ES-I3 (cell line): ENCODE results near the gene GTSF1L.

Experiments
- H3K36me3 ChIP-seq: 2 replicates; pipeline ENCODE4 v1.6.1; 2013; ENCODE audit warnings: mild to moderate bottlenecking, low read length, control low read depth, moderate library complexity; ENCODE audit not compliant: insufficient read depth
- H3K4me1 ChIP-seq: 2 replicates; pipeline ENCODE4 v1.6.1; 2013; ENCODE audit warnings: mild to moderate bottlenecking, control low read depth, low read length; ENCODE audit not compliant: insufficient read depth
- H3K9ac ChIP-seq: 2 replicates; pipeline ENCODE4 v1.6.1; 2013; ENCODE audit warnings: low read depth, mild to moderate bottlenecking, low read length, moderate library complexity
- H3K9me3 ChIP-seq: 2 replicates; pipeline ENCODE4 v1.6.1; 2013; ENCODE audit warnings: mild to moderate bottlenecking, low read length, moderate library complexity; ENCODE audit not compliant: control insufficient read depth, insufficient read depth

Gene GTSF1L

DNA sequence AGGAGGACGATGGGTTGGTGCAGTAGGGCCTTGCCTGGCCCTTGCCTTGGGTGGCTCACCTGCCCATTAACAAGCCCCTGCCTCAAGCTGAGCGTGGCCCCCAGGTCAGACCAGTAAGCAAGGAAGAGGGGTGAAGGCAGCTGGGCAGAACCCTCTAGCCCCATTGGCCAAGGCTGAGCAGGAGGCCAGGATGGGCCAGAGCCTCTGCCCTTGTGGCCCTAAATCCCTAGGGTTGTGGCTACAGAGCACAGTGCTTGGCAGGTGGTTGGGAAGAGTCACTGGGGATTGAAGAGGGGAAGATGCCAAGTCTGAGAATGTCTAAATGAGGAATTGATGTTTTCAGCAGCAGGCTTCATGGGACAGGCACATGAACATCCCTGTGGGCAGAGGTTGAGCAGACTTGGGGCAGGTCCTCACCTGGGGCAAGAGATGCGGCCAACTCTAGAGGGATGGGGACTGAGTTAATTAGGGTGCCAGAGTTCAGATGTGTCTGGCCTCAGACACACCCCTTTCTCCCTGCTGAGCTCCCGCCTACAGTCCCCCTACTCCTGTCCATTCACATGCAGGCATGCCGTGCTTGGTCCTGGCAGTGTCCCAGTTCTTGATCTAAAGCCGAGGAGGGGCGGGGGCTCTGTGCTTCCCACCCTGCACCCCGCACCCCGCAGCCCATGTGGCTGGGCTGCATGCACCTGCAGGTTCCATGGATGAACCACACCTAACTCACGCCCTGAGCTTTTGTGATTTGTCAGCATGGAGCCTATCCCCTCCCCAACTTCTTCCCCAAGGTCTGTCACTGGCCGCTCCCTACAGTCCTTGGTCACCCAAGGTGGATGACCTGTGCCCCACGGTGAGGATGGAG is 9.8 kb downstream of the GTSF1L start:
- Histone ChIP-seq H3K9me3 (no peaks in the 10 kb centered on the region), H3K4me1 (peaks cover 10% of the 10 kb centered on the region; the same call in 1 of the 2 replicates), H3K9ac (no peak overlapping the region), H3K36me3 (0 out of 2 replicates have a peak, but pooled peaks cover 5% of the 10 kb centered on the region)

DNA sequence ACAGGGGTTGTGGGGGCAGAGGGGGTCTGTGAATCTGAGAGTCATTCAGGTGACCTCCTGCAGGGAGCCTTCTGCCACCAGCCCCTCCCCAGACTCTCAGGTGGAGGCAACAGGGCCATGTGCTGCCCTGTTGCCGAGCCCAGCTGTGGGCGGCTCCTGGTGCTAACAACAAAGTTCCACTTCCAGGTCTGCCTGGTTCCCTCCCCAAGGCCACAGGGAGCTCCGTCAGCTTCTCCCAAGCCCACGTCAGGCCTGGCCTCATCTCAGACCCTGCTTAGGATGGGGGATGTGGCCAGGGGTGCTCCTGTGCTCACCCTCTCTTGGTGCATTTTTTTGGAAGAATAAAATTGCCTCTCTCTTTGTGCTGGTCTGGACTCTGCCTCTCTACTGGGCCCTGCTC is 10.7 kb downstream of the GTSF1L start:
- H3K9me3 ChIP-seq: no peaks in the 10 kb centered on the region
- no peak overlapping the region for H3K9ac ChIP-seq
- 0 out of 2 replicates have a peak, but pooled peaks cover 5% of the 10 kb centered on the region for H3K36me3 ChIP-seq
- peaks cover 4% of the 10 kb centered on the region; the same call in 1 of the 2 replicates for H3K4me1 ChIP-seq

GRCh38 chr20:43715511-43715910 is 11.3 kb downstream of the GTSF1L start:
- H3K9me3 ChIP-seq: no peaks in the 10 kb centered on the region
- H3K36me3 ChIP-seq: peaks cover 5% of the 10 kb centered on the region; the same call in 1 of the 2 replicates
- no peak overlapping the region for H3K9ac ChIP-seq
- H3K4me1 ChIP-seq: no peaks in the 10 kb centered on the region

DNA sequence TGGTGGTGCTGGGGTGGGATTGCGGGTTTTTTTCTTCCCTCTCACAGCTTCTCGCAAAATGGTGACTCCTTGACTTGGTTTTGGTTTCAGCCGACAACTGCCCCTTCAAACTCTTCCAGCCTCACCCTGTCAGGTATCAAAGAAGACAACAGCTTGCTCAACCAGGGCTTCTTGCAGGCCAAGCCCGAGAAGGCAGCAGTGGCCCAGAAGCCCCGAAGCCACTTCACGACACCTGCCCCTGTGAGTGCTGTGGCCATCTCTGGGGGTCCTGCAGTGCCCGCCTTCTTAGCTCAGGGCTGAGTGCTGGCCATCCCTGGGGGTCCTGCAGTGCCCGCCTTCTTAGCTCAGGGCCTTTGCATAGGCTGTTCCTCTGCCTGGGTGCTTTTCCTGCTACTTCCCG is 11.8 kb downstream of the GTSF1L start:
- H3K4me1 ChIP-seq: no peaks in the 10 kb centered on the region

DNA sequence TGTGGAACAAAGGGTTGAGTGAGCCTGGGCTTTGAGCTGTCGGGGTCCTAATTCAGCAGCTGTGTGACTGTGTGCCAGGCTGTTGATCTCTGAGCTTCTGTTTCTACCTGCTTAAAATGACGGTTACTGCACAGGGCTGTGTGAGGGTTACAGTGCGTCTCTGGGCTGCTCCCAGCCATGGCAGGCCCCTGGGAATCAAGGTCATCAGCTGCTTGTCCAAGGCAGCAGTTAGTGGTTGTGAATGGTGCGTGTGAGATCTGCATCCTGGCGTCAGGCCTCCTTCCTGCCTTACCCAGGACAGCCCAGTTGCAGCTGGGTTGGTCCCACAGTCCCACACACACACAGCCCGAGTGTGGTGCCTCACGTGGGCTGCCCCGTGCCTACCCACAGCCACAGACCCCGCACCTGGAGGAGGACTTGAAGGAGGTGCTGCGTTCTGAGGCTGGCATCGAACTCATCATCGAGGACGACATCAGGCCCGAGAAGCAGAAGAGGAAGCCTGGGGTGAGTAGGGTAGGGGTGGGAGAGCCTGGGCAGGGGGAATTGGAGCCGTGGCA is 15.6 kb downstream of the GTSF1L start:
- no peak overlapping the region for H3K9ac ChIP-seq
- no peaks in the 10 kb centered on the region for H3K4me1 ChIP-seq
- H3K9me3 ChIP-seq: no peaks in the 10 kb centered on the region
- H3K36me3 ChIP-seq: peaks cover 23% of the 10 kb centered on the region; the same call in 1 of the 2 replicates

More for the DNA sequence above, 11.8 kb downstream of the GTSF1L start:
- Histone ChIP-seq H3K9ac (no peak overlapping the region), H3K9me3 (no peaks in the 10 kb centered on the region), H3K36me3 (peaks cover 5% of the 10 kb centered on the region; the same call in 1 of the 2 replicates)

GRCh38 chr20:43710370-43711044 is 16.3 kb downstream of the GTSF1L start:
- Histone ChIP-seq H3K9ac (no peak overlapping the region), H3K36me3 (peaks cover 23% of the 10 kb centered on the region; the same call in 1 of the 2 replicates), H3K9me3 (no peaks in the 10 kb centered on the region), H3K4me1 (no peaks in the 10 kb centered on the region)

GRCh38 chr20:43702502-43702901 is 24.3 kb downstream of the GTSF1L start:
- Histone ChIP-seq H3K9me3 (no peaks in the 10 kb centered on the region), H3K4me1 (no peaks in the 10 kb centered on the region), H3K36me3 (peaks cover 13% of the 10 kb centered on the region), H3K9ac (no peak overlapping the region)

- Histone ChIP-seq H3K36me3 (peaks cover 11% of the 10 kb centered on the region), H3K4me1 (no peaks in the 10 kb centered on the region), H3K9me3 (no peaks in the 10 kb centered on the region), H3K9ac (no peak overlapping the region)
Observed at GRCh38 chr20:43700627-43701026, 26.2 kb downstream of the GTSF1L start.

- Histone ChIP-seq H3K9me3 (no peaks in the 10 kb centered on the region), H3K9ac (no peak overlapping the region), H3K36me3 (peaks cover 11% of the 10 kb centered on the region), H3K4me1 (no peaks in the 10 kb centered on the region)
Observed at GRCh38 chr20:43699941-43700565, 26.7 kb downstream of the GTSF1L start.

DNA sequence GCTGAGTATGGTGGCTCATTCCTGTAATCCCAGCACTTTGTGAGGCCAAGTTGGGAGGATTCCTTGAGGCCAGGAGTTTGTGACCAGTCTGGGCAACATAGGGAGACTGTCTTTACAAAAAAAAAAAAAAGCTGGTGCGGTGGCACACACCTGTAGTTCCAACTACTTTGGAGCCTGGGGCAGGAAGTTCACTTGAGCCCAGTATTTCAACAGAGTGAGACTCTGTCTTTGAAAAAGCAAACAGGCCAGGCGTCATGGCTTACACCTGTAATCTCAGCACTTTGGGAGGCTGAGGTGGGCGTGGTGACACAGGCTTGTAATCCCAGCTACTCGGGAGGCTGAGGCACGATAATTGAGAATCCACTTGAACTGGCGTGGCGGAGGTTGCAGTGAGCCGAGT is 31.2 kb downstream of the GTSF1L start:
- Histone ChIP-seq H3K9me3 (no peaks in the 10 kb centered on the region), H3K9ac (no peak overlapping the region), H3K36me3 (peaks cover 12% of the 10 kb centered on the region), H3K4me1 (no peaks in the 10 kb centered on the region)

DNA sequence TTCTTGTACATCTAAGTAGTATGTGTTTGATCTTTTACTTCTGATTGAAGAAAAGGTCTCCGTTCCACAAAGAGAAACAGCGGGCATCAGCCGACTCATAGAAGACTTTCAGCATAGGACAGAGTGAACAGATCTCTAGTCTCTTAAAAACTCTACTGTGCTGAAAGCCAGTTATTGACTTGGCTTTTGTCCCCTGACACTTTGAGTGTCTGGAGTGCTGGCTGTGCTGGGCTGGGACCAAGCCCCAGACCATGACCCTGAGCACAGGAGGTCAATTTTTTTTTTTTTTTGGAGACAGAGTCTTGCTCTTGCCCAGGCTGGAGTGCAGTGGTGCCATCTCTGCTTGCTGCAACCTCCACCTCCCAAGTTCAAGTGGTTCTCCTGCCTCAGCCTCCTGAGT is 32.0 kb downstream of the GTSF1L start:
- peaks cover 12% of the 10 kb centered on the region for H3K36me3 ChIP-seq
- H3K4me1 ChIP-seq: no peaks in the 10 kb centered on the region
- H3K9ac ChIP-seq: no peak overlapping the region
- H3K9me3 ChIP-seq: no peaks in the 10 kb centered on the region

GRCh38 chr20:43691928-43692524 is 34.8 kb downstream of the GTSF1L start:
- H3K9me3 ChIP-seq: no peaks in the 10 kb centered on the region
- H3K36me3 ChIP-seq: peaks cover 12% of the 10 kb centered on the region
- no peaks in the 10 kb centered on the region for H3K4me1 ChIP-seq
- no peak overlapping the region for H3K9ac ChIP-seq

DNA sequence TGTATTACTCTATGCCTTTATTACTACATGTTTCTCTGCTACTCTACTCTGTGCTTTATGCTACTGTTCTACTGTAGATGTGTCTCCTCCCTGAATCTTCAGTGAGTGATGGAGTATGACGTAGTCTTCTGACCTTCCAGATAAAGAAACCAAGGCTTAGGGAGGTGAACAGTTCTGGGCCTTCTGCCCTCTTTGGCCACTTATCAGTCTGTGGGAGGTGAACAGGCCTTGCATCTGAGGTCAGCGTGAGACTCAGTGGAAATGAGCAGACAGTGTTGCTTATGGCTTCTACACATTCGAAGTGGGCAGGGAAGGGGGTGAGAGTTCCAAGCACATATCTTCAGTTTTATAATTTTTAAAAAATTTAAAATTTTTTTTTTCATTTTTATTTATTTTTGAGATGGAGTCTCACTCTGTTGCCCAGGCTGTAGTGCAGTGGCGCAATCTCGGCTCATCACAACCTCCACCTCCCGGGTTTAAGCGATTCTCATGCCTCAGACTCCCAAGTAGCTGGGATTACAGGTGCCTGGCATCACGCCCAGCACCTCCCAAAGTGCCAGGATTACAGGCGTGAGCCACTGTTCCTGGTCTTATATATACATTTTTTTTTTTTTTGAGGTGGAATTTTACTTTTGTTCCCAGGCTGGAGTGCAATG is 35.7 kb downstream of the GTSF1L start:
- Histone ChIP-seq H3K4me1 (no peaks in the 10 kb centered on the region), H3K36me3 (peaks cover 8% of the 10 kb centered on the region), H3K9me3 (no peaks in the 10 kb centered on the region), H3K9ac (no peak overlapping the region)
